ENCODE results near the gene TMEM181. TPM values are rescaled to one million over a fixed set of nuclear protein-coding genes. Genes with fewer than 3 reads are reported as not detected.
"Not testable (repeated sequence)": the region's sequence is repeated elsewhere in the genome, so short reads cannot be mapped to it uniquely, and the experiment has no call there.

Gene TMEM181
- total and polyA plus RNA-seq, 4 donors, result 6.4 to 15.6 (median 12.6) TPM

DNA sequence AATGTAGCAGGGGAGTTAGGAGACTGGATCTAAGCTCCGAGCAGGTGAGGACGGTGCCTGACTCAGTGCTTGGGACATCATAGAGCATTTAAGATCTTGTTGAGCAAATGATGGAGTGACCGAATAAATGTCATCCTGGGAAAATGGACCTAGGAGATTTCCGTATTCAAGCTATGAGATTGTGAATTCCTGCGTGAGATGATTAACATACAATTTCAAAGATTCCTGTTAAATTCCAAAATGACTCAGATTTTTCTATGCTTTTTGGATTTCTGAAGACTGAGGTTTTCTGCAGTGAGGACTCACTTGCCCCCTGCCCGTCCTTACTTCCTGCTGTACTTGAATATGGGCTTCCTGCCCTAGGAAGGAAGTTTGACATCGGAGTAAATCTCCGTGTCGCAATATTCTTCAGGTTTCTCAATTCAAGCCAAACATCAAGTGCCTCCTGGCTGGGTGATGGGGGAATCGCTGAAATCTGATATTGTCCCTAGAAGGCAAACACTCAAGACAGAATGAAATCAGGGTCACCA lies 95.1 kb downstream of the TMEM181 start:
- Histone ChIP-seq H3K36me3 (ENCODE audit: control insufficient read depth in 4 of 4, insufficient read depth in 3 of 4, low read depth in 1 of 4, low read length in 3 of 4) (no peaks in the 10 kb centered on the region), H3K27ac (ENCODE audit: low read depth in 1 of 2, low read length in 2 of 2) (peak overlapping the region; percentile 31 to 63), H3K9me3 (ENCODE audit: control insufficient read depth in 4 of 4, low read length in 3 of 4) (no peaks in the 10 kb centered on the region), H3K4me1 (ENCODE audit: control insufficient read depth in 4 of 4, insufficient read depth in 4 of 4, low read length in 3 of 4) (no peaks in the 10 kb centered on the region), H3K27me3 (ENCODE audit: control insufficient read depth in 4 of 4, insufficient read depth in 4 of 4, low read length in 3 of 4) (no peaks in the 10 kb centered on the region), H3K4me3 (ENCODE audit: low read depth in 1 of 3, low read length in 3 of 3) (no peak overlapping the region), H3K9ac (ENCODE audit: low read depth in 1 of 2, low read length in 2 of 2) (no peak overlapping the region)
- no peak for DNase-seq (ENCODE audit: low spot score)
- WGBS, result 56% methylated on average over 10 of the region's 10 CpGs
- TF ChIP-seq JUND (IDR thresholded peaks at IDR 0.05) (no peak), GABPA (IDR thresholded peaks at IDR 0.05 in 1 of 2, conservative IDR thresholded peaks at IDR 0.05 in 1 of 2) (no peak)
- TF ChIP-seq, protein P1, sequence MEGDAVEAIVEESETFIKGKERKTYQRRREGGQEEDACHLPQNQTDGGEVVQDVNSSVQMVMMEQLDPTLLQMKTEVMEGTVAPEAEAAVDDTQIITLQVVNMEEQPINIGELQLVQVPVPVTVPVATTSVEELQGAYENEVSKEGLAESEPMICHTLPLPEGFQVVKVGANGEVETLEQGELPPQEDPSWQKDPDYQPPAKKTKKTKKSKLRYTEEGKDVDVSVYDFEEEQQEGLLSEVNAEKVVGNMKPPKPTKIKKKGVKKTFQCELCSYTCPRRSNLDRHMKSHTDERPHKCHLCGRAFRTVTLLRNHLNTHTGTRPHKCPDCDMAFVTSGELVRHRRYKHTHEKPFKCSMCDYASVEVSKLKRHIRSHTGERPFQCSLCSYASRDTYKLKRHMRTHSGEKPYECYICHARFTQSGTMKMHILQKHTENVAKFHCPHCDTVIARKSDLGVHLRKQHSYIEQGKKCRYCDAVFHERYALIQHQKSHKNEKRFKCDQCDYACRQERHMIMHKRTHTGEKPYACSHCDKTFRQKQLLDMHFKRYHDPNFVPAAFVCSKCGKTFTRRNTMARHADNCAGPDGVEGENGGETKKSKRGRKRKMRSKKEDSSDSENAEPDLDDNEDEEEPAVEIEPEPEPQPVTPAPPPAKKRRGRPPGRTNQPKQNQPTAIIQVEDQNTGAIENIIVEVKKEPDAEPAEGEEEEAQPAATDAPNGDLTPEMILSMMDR (IDR thresholded peaks at IDR 0.05; ENCODE audit: low read depth, low read length, missing input control), result no peak

DNA sequence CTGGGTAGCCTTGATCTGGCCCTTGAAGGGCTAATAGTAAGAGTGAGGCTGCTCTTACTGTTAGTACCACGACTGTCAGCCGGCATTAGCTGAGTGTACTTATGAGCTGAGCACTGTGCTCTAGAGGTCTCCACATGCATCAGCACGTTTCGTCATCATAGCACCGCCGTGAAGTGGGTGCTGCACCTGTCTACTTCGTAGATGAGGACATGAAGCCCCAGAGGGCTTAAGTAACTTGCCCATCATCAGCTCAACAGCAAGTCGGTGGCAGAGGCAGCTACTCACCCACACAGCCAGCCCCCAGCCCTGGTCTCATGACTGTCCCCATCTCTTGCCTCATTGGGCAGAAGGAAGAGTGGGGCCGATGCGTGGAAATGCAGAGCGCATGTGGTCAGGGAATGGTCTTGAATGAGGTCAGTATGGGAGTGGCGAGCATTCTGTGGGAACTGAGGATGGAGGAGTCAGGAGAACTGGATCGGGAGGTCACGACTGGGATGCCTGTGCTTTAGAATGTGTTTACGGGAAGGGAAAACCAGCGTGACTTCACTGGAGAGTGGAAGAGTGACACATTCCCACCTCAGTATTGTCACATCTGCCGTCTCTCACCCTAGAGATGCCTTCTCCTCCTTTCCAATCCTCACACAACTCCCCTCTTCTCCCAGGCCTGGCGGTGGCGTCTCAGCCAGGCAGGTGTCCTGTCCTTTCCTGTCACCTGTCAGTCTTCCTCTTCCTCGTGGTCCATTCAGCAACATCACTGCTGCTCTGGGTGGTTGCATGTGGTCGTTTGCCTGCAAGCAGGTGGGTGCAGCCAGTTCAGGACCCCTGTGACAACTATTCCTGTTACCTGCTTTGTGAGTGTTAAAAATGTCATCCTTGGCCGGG lies 95.9 kb downstream of the TMEM181 start:
- no peak for DNase-seq (ENCODE audit: low spot score)
- H3K9ac ChIP-seq (ENCODE audit: low read depth in 1 of 2, low read length in 2 of 2), result peak overlapping the region in 1 of 2 donors; percentile 37
- H3K4me1 ChIP-seq (ENCODE audit: control insufficient read depth in 4 of 4, insufficient read depth in 4 of 4, low read length in 3 of 4), result no peaks in the 10 kb centered on the region
- H3K9me3 ChIP-seq (ENCODE audit: control insufficient read depth in 4 of 4, low read length in 3 of 4), result no peaks in the 10 kb centered on the region
- H3K36me3 ChIP-seq (ENCODE audit: control insufficient read depth in 4 of 4, insufficient read depth in 3 of 4, low read depth in 1 of 4, low read length in 3 of 4), result no peaks in the 10 kb centered on the region
- H3K27ac ChIP-seq (ENCODE audit: low read depth in 1 of 2, low read length in 2 of 2), result peak overlapping the region in 1 of 2 donors; percentile 31
- H3K4me3 ChIP-seq (ENCODE audit: low read depth in 1 of 3, low read length in 3 of 3), result no peak overlapping the region
- 84% methylated on average over 22 of the region's 22 CpGs for WGBS
- no peaks in the 10 kb centered on the region for H3K27me3 ChIP-seq (ENCODE audit: control insufficient read depth in 4 of 4, insufficient read depth in 4 of 4, low read length in 3 of 4)
- TF ChIP-seq JUND (IDR thresholded peaks at IDR 0.05), result no peak

GRCh38 chr6:158656986-158657385 lies 97.1 kb downstream of the TMEM181 start:
- DNase-seq (ENCODE audit: low spot score); H3K4me1 ChIP-seq (ENCODE audit: control insufficient read depth in 4 of 4, insufficient read depth in 4 of 4, low read length in 3 of 4); H3K27me3 ChIP-seq (ENCODE audit: control insufficient read depth in 4 of 4, insufficient read depth in 4 of 4, low read length in 3 of 4); H3K9me3 ChIP-seq (ENCODE audit: control insufficient read depth in 4 of 4, low read length in 3 of 4); H3K36me3 ChIP-seq (ENCODE audit: control insufficient read depth in 4 of 4, insufficient read depth in 3 of 4, low read depth in 1 of 4, low read length in 3 of 4); H3K27ac ChIP-seq (ENCODE audit: low read depth in 1 of 2, low read length in 2 of 2); H3K4me3 ChIP-seq (ENCODE audit: low read depth in 1 of 3, low read length in 3 of 3); H3K9ac ChIP-seq (ENCODE audit: low read depth in 1 of 2, low read length in 2 of 2): not testable (repeated sequence)
- WGBS, result 74% methylated on average over 9 of the region's 9 CpGs

GRCh38 chr6:158660333-158660754 lies 100.5 kb downstream of the TMEM181 start:
- TF ChIP-seq NR2F2 (IDR thresholded peaks at IDR 0.05), result no peak
- TF ChIP-seq, protein P1 (IDR thresholded peaks at IDR 0.05; ENCODE audit: low read depth, low read length, missing input control), result peak; percentile 55
- peak; percentile 71 to 74 for TF ChIP-seq RAD21 (IDR thresholded peaks at IDR 0.05)
- TF ChIP-seq, protein P2, sequence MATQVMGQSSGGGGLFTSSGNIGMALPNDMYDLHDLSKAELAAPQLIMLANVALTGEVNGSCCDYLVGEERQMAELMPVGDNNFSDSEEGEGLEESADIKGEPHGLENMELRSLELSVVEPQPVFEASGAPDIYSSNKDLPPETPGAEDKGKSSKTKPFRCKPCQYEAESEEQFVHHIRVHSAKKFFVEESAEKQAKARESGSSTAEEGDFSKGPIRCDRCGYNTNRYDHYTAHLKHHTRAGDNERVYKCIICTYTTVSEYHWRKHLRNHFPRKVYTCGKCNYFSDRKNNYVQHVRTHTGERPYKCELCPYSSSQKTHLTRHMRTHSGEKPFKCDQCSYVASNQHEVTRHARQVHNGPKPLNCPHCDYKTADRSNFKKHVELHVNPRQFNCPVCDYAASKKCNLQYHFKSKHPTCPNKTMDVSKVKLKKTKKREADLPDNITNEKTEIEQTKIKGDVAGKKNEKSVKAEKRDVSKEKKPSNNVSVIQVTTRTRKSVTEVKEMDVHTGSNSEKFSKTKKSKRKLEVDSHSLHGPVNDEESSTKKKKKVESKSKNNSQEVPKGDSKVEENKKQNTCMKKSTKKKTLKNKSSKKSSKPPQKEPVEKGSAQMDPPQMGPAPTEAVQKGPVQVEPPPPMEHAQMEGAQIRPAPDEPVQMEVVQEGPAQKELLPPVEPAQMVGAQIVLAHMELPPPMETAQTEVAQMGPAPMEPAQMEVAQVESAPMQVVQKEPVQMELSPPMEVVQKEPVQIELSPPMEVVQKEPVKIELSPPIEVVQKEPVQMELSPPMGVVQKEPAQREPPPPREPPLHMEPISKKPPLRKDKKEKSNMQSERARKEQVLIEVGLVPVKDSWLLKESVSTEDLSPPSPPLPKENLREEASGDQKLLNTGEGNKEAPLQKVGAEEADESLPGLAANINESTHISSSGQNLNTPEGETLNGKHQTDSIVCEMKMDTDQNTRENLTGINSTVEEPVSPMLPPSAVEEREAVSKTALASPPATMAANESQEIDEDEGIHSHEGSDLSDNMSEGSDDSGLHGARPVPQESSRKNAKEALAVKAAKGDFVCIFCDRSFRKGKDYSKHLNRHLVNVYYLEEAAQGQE (IDR thresholded peaks at IDR 0.05), result no peak
- TF ChIP-seq FOXA2 (IDR thresholded peaks at IDR 0.05), result no peak
- no peak for DNase-seq (ENCODE audit: low spot score)
- 32% methylated on average over 10 of the region's 10 CpGs for WGBS

More at GRCh38 chr6:158660333-158660754, 100.5 kb downstream of the TMEM181 start:
- H3K27ac ChIP-seq (ENCODE audit: low read depth in 1 of 2, low read length in 2 of 2), result no peak overlapping the region
- no peaks in the 10 kb centered on the region for H3K9me3 ChIP-seq (ENCODE audit: control insufficient read depth in 4 of 4, low read length in 3 of 4)
- no peaks in the 10 kb centered on the region for H3K4me1 ChIP-seq (ENCODE audit: control insufficient read depth in 4 of 4, insufficient read depth in 4 of 4, low read length in 3 of 4)
- no peaks in the 10 kb centered on the region for H3K36me3 ChIP-seq (ENCODE audit: control insufficient read depth in 4 of 4, insufficient read depth in 3 of 4, low read depth in 1 of 4, low read length in 3 of 4)
- H3K27me3 ChIP-seq (ENCODE audit: control insufficient read depth in 4 of 4, insufficient read depth in 4 of 4, low read length in 3 of 4), result no peaks in the 10 kb centered on the region
- no peak overlapping the region for H3K9ac ChIP-seq (ENCODE audit: low read depth in 1 of 2, low read length in 2 of 2)
- H3K4me3 ChIP-seq (ENCODE audit: low read depth in 1 of 3, low read length in 3 of 3), result no peak overlapping the region

All from liver (tissue), 9 donors.